K562 (cell line): ENCODE measurements around the gene SPTBN4. TPM values are rescaled to one million over a fixed set of nuclear protein-coding genes. Genes with fewer than 3 reads are reported as not detected.

Experiments used
- GABPB1 ChIP-seq: sonication (generic); formaldehyde crosslinking; IDR thresholded peaks from 2 replicates; pipeline ENCODE4 v1.8.0; 2022; ENCODE audit warnings: mild to moderate bottlenecking, missing genetic modification reagents
- GTF2F1 ChIP-seq: IDR thresholded peaks from 2 replicates; pipeline ENCODE4 v1.6.1; 2011; ENCODE audit warnings: low read depth, low read length, improper control_type of control experiment
- KHSRP ChIP-seq: fragments of 450-650 bp; IDR thresholded peaks from 2 replicates; pipeline ENCODE4 v1.6.1; 2017
- LARP7 ChIP-seq: fragments of 450-650 bp; IDR thresholded peaks from 2 replicates; pipeline ENCODE4 v1.6.1; 2016
- PRPF4 ChIP-seq: fragments of 200-400 bp; formaldehyde crosslinking; IDR thresholded peaks from one replicate; pipeline ENCODE4 v1.6.1; 2017; ENCODE audit warnings: low read length, low read depth, mild to moderate bottlenecking; ENCODE audit not compliant: insufficient read depth, poor library complexity, severe bottlenecking
- STAT5A ChIP-seq: IDR thresholded peaks from 2 replicates; pipeline ENCODE4 v1.6.1; 2012; ENCODE audit warnings: low read length, inconsistent platforms, borderline replicate concordance
- UBTF ChIP-seq, 2 experiments: IDR thresholded peaks; 2 replicates each; pipeline ENCODE4 v1.6.1; 2012; ENCODE audit warnings: improper control_type of control experiment in 2 of 2, low read depth in 2 of 2, low read length in 2 of 2, borderline replicate concordance in 1 of 2
- ZNF766 ChIP-seq: fragments of 200-800 bp; sonication (Bioruptor generic); conservative IDR thresholded peaks from 2 replicates; pipeline ENCODE4 v1.6.1; 2016; ENCODE audit warnings: missing genetic modification characterization, missing compliant biosample characterization
- polyA plus RNA-seq, 8 experiments: library from polyadenylated mRNA; depleted of rRNA in 4 of 8; stranded (reverse) in 5 of 8; unstranded in 3 of 8; fragments of >200 nt; fragmentation: Nextera tagmentation in 2 of 8; fragmentation: Illumina TruSeq in 1 of 8; extraction: Ambion mirVana in 2 of 8; extraction: Trizol in 1 of 8; gene quantifications; 2 replicates each; pipeline versions ENCODE4 v1.2.1 to v1.2.3, GENCODE V29; 2011 to 2014; ENCODE audit warnings: inconsistent platforms in 1 of 8, missing spikeins in 1 of 8
- total RNA-seq, 7 experiments: library from RNA; depleted of rRNA in 6 of 7; stranded (reverse); fragments of >200 nt in 6 of 7; fragmentation: Illumina TruSeq in 2 of 7; extraction: Trizol in 2 of 7; gene quantifications; 2 replicates each; pipeline versions ENCODE4 v1.2.1 to v1.2.3, GENCODE V29; 2011 to 2021; ENCODE audit warnings: low replicate concordance in 1 of 7
- TF ChIP-seq, protein P1 (sequence below): fragments of 250-450 bp; sonication (Bioruptor Pico); IDR thresholded peaks from 2 replicates; pipeline ENCODE4 v1.5.0; 2021; ENCODE audit warnings: mild to moderate bottlenecking, moderate library complexity
- TF ChIP-seq, protein P2 (sequence below): fragments of 250-450 bp; sonication (Bioruptor Pico); IDR thresholded peaks from 2 replicates; pipeline ENCODE4 v1.6.1; 2021; ENCODE audit warnings: mild to moderate bottlenecking
- TF ChIP-seq, protein P3 (sequence below), 2 experiments: fragments of 450-650 bp; IDR thresholded peaks; 2 replicates each; pipeline ENCODE4 v1.6.1; 2016; ENCODE audit warnings: mild to moderate bottlenecking in 2 of 2, borderline replicate concordance in 1 of 2, low read depth in 1 of 2, moderate library complexity in 1 of 2

The SPTBN4 gene
- total and polyA plus RNA-seq, 9 of the 15 experiments (the other 6 are each of a cell fraction or from before 2014, with no cell fraction given) = 0.01 to 1.5 (median 0.86) TPM

DNA sequence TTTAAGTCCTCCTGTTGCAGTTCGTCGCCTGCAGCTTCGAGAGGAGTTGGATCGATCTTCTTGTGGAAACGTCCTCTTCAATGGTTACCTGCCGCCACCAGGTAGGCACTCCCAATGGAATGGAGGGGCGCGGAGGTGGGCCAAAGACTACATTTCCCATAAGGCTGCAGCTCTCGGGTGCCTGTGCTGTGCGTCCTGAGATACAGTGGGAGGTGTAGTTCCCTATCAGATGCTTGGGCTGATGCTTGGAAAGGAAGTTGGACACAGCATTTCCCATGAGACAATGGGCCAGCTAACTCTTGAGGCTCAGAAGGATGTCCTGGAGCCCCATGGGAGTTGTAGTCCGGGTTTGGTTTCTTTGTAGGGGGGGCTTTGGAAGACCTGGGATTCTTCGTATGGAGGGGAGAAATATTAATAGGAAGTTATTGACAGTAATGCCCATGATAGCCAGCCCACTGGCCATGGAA lies 111.7 kb downstream of the SPTBN4 start (continued):
- TF ChIP-seq KHSRP = no peak
- peak; percentile 77; the same call in 1 of the 2 replicates for TF ChIP-seq GABPB1 (CRISPR knock-in tag)
- TF ChIP-seq PRPF4 = no peak
- TF ChIP-seq, protein P1, sequence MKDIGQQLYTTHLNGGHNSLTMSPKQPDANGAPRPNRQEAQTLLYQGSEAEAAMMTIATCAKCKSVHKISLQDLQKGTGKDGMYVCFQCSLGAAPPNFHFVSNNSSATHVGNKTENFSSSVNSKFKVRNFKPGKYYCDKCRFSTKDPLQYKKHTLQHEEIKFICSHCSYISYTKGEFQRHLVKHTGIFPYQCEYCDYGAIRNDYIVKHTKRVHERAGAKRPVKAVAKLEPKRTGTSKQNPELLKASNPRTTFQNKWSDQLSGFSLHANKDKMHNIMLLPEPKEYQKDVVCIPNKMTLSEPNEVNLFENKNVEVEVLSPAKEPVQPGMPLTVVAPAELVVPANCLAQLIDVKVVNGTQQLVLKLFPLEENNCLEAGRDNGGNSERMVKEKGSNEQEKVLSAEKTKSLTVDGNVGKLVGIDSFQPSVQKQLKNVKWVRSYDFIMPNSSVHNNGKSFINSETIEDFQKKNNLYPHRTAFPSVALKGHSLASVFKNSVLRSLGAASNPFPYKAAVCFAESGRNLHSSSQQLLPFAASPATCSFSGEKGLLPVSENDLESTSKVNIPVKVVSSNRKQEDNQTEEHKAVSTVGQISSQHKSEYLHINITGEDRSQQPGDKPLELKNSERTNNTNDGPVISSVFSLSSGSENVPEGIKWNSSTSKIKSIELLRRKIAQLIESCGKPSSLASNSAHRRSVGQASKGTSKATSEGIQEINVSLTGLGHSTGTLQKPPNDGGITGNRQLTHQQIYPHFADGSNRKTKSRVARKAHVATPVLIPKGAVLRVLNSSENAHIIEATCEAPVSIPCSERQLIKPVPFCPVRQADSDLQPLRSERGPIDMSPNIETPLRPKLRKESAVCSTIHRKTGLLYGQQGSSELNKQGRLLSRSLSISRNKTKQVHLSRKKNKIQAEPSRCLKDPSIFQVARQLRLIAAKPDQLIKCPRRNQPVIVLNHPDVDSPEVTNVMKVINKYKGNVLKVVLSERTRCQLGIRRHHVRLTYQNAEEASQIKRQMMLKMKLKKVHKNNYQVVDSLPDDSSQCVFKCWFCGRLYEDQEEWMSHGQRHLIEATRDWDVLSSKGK = no peak
- TF ChIP-seq LARP7 = no peak
- TF ChIP-seq GTF2F1 = no peak
- TF ChIP-seq, protein P2, sequence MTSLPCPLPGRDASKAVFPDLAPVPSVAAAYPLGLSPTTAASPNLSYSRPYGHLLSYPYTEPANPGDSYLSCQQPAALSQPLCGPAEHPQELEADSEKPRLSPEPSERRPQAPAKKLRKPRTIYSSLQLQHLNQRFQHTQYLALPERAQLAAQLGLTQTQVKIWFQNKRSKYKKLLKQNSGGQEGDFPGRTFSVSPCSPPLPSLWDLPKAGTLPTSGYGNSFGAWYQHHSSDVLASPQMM (CRISPR knock-in tag) = no peak
- peak; percentile 95 for TF ChIP-seq ZNF766 (CRISPR knock-in tag)
- TF ChIP-seq STAT5A = no peak
- TF ChIP-seq UBTF (IDR thresholded peaks at IDR 0.05; ENCODE audit: borderline replicate concordance in 1 of 2, low read depth in 2 of 2, low read length in 2 of 2) = no peak
- TF ChIP-seq, protein P3, sequence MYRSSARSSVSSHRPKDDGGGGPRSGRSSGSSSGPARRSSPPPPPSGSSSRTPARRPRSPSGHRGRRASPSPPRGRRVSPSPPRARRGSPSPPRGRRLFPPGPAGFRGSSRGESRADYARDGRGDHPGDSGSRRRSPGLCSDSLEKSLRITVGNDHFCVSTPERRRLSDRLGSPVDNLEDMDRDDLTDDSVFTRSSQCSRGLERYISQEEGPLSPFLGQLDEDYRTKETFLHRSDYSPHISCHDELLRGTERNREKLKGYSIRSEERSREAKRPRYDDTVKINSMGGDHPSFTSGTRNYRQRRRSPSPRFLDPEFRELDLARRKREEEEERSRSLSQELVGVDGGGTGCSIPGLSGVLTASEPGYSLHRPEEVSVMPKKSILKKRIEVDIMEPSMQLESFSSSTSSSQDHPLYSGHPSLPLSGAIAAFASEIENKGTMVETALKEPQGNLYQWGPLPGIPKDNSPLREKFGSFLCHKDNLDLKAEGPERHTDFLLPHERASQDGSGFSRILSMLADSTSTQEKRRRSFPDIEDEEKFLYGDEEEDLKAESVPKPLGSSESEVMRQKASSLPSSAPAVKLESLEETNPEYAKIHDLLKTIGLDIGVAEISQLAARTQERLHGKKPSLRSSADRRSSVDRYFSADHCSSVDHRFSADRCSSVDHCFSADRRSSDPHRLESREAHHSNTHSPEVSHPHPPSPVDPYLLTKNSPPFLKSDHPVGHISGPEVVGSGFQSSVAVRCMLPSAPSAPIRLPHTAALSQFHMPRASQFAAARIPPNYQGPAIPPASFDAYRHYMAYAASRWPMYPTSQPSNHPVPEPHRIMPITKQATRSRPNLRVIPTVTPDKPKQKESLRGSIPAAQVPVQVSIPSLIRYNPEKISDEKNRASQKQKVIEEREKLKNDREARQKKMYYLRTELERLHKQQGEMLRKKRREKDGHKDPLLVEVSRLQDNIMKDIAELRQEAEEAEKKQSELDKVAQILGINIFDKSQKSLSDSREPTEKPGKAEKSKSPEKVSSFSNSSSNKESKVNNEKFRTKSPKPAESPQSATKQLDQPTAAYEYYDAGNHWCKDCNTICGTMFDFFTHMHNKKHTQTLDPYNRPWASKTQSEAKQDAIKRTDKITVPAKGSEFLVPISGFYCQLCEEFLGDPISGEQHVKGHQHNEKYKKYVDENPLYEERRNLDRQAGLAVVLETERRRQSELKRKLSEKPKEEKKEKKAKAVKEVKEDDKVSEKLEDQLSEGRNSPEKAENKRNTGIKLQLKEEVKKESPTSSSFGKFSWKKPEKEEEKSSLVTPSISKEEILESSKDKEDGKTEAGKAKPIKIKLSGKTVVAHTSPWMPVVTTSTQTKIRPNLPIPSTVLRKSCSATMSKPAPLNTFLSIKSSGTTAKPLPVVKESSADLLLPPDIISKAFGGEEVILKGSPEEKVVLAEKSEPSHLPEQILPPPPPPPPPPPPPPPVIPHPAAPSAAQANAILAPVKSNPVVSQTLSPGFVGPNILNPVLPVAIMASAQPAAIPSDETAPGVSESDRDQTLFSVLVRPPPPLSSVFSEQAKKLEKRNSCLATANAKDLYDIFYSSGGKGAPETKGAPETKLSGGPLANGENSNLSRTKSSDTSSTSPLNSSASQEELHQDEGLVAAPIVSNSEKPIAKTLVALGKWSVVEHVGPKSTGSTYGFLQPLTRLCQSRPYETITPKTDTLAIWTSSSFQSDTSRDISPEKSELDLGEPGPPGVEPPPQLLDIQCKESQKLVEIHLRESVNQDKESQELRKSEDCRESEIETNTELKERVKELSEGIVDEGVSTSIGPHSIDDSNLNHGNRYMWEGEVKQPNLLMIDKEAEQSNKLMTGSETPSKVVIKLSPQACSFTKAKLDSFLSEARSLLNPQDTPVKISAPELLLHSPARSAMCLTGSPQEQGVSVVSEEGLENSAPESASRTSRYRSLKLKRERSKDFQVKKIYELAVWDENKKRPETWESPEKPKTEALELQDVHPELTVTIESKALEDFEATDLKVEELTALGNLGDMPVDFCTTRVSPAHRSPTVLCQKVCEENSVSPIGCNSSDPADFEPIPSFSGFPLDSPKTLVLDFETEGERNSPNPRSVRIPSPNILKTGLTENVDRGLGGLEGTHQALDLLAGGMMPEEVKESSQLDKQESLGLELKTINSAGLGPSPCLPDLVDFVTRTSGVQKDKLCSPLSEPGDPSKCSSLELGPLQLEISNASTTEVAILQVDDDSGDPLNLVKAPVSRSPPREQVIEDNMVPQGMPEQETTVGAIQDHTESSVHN (IDR thresholded peaks at IDR 0.05; ENCODE audit: borderline replicate concordance in 1 of 2, low read depth in 1 of 2) = no peak
